AG04449 (cell line): ENCODE data around the gene LRSAM1.

Experiments
- CTCF ChIA-PET: fragments of 350-600 bp; formaldehyde crosslinking; extraction: SDS; loops from one replicate; lab custom pipeline; 2021; ENCODE audit warnings: antibody characterized with exemption; lab: Yijun Ruan, JAX
- POLR2A ChIA-PET: fragments of 400-600, 350-600 bp; formaldehyde crosslinking; extraction: SDS; loops from one replicate; lab custom pipeline; 2020; ENCODE audit warnings: antibody characterized with exemption, inconsistent platforms; lab: Yijun Ruan, JAX
- DNase-seq: peaks from one replicate; pipeline ENCODE4 v3.0.0-alpha.2; 2010; ENCODE audit warnings: low read depth, low spot score
- H3K4me3 ChIP-seq: 2 replicates; pipeline ENCODE4 v1.5.1; 2011; ENCODE audit warnings: low read depth, mild to moderate bottlenecking, control low read depth, low read length
- CTCF ChIP-seq: IDR thresholded peaks from one replicate; pipeline ENCODE4 v1.5.1; 2011; ENCODE audit warnings: mild to moderate bottlenecking, moderate library complexity, low read length, control low read depth, inconsistent platforms; ENCODE audit not compliant: insufficient read depth; ENCODE audit errors: missing control alignments

The LRSAM1 gene

GRCh38 chr9:127470662-127471061, 19.4 kb downstream of the LRSAM1 start:
- H3K4me3 ChIP-seq: no peak overlapping the region
- DNase-seq: no peak
- ChIA-PET CTCF (interaction anchor here (1.9 kb wide), 1 partner anchor 115 kb away, joined by 6 read pairs; no protein-coding TSS in a partner anchor), POLR2A (interaction anchor here (0.6 kb wide), 1 partner anchor 15 kb away, joined by 3 read pairs; no protein-coding TSS in a partner anchor)
- no peak for TF ChIP-seq CTCF

DNA sequence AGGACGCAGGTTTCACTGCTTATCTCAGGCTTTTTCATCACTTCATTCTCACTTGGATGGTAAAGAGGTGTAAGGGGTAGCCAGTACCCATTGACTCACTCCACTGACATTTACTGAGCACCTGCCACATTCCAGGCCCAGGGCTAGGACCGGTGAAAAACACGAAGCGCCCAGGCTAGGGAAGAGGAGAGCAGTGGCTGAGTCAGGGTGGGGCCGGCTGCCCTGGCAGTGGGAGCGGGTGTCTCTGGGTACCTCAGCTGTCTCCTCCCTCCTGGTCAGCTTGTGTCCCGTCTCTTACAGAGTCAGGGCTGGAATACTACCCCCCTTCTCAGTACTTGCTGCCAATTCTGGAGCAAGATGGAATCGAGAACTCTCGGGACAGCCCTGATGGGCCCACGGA, 22.2 kb downstream of the LRSAM1 start:
- no peak for DNase-seq
- H3K4me3 ChIP-seq: no peak overlapping the region
- TF ChIP-seq CTCF: no peak
- POLR2A ChIA-PET: interaction anchor here (1.1 kb wide), 1 partner anchor 22 kb away, joined by 5 read pairs; the partner anchor contains the start of genes LRSAM1 and RPL12
- CTCF ChIA-PET: interaction anchor here (1.4 to 1.7 kb wide), 2 partner anchors 18 to 112 kb away, joined by 3 to 5 read pairs; no protein-coding TSS in a partner anchor

DNA sequence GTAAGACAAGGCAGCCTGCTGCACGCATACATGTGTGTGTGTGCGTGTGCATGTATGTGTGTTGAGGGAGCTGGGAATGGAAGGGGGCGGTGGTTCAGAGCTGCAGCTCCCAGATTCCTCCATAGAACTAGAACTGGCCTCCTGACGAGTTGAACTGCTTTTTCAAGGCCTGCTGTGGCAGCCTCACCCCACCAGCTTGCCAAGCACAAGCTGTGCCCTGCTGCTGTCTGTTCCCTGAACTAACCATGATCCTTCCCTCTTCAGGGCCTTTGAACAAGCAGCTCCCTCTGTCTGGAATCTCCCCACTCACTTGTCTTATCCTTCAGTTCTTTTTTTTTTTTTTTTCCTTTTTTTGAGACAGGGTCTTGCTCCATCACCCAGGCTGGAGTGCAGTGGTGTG, 22.6 kb downstream of the LRSAM1 start:
- H3K4me3 ChIP-seq: no peak overlapping the region
- POLR2A ChIA-PET: interaction anchor here (1.1 kb wide), 1 partner anchor 22 kb away, joined by 5 read pairs; the partner anchor contains the start of genes LRSAM1 and RPL12
- no peak for TF ChIP-seq CTCF
- no peak for DNase-seq
- CTCF ChIA-PET: interaction anchor here (1.1 to 1.7 kb wide), 3 partner anchors 19 to 261 kb away, joined by 3 to 5 read pairs (median 4); partner anchors contain the start of gene TOR2A

DNA sequence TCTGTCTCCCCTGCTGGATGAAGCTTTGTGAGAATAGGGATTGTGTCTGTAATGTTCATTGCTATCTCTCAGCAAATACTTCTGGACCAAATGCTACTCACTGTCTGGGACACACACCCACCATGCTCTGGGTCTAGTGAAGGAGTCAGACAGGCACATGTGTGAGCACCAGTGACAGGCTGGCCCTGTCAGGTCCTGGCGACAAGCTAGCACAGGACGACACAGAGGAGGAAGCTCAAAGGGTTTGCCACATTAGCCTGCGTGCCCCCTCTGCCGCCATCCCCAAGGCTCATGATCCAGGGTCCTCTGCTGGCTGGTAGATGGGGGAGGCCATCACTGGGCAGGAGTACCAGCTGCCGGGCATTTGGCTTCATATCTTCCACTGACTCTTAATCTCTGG, 23.3 kb downstream of the LRSAM1 start:
- H3K4me3 ChIP-seq: no peak overlapping the region
- ChIA-PET POLR2A (interaction anchor here (1.1 kb wide), 1 partner anchor 23 kb away, joined by 5 read pairs; the partner anchor contains the start of genes LRSAM1 and RPL12), CTCF (interaction anchor here (1.1 to 1.7 kb wide), 3 partner anchors 19 to 260 kb away, joined by 3 to 5 read pairs (median 4); partner anchors contain the start of gene TOR2A)
- no peak for TF ChIP-seq CTCF
- no peak for DNase-seq

DNA sequence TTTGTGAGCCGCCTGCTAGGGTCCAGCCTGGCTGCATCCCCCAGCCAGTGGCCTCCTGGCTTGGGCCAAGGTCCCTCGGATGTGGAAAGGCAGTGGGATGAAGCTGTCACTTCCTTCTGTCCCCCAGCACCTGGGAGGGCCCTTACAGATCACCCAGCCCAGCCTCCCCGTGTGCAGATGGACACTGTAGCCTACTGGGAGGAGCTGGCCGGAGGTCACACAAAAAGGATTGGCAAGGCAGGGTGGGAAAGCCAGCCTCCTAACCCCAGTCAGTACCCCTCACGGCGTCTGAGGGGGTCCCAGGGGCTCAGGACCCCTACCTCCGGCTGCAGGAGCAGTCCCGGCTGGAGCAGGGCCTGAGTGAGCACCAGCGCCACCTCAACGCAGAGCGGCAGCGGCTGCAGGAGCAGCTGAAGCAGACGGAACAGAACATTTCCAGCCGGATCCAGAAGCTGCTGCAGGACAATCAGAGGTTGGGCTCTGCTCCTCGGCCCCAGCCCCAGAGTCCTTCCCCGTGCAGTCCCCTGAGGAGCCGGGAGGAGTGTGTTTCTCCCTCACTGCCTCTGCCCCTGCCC, 28.3 kb downstream of the LRSAM1 start:
- no peak for DNase-seq
- POLR2A ChIA-PET: interaction anchor here (0.6 to 1.2 kb wide), 2 partner anchors 28 to 57 kb away, joined by 3 read pairs; partner anchors contain the start of genes LRSAM1 and RPL12
- TF ChIP-seq CTCF: no peak
- no peak overlapping the region for H3K4me3 ChIP-seq
- CTCF ChIA-PET: interaction anchor here (1.2 to 1.7 kb wide), 3 partner anchors 9 to 110 kb away, joined by 5 read pairs; no protein-coding TSS in a partner anchor

- CTCF ChIA-PET: no interaction called here
- TF ChIP-seq CTCF: no peak
- DNase-seq: no peak
- POLR2A ChIA-PET: no interaction called here
- no peak overlapping the region for H3K4me3 ChIP-seq
Measured at GRCh38 chr9:127482662-127483061, 31.4 kb downstream of the LRSAM1 start.
